Panc1 (cell line): ENCODE data around the gene TBX20.

Experiments used
- POLR2AphosphoS5 ChIP-seq: IDR thresholded peaks from 2 replicates; pipeline ENCODE4 v1.6.1; 2012; ENCODE audit warnings: mild to moderate bottlenecking, low read depth, low read length, moderate library complexity
- SIN3A ChIP-seq: IDR thresholded peaks from 2 replicates; pipeline ENCODE4 v1.6.1; 2012; ENCODE audit warnings: low read depth, mild to moderate bottlenecking, low read length, moderate library complexity, borderline replicate concordance; ENCODE audit not compliant: insufficient read depth
- TCF7L2 ChIP-seq: IDR thresholded peaks from 2 replicates; pipeline ENCODE4 v1.6.1; 2011; ENCODE audit warnings: mild to moderate bottlenecking, low read depth, low read length, inconsistent platforms
- TF ChIP-seq, protein P1 (sequence below): fragments of 450-650 bp; IDR thresholded peaks from 2 replicates; pipeline ENCODE4 v1.5.1; 2017; ENCODE audit warnings: mild to moderate bottlenecking
- TF ChIP-seq, protein P2 (sequence below), 2 experiments: IDR thresholded peaks; 2 replicates each; pipeline ENCODE4 v1.6.1; 2011 to 2012; ENCODE audit warnings: low read depth in 2 of 2, control low read depth in 1 of 2, low read length in 1 of 2, mild to moderate bottlenecking in 1 of 2, moderate library complexity in 1 of 2; ENCODE audit not compliant: insufficient read depth in 1 of 2

DNA sequence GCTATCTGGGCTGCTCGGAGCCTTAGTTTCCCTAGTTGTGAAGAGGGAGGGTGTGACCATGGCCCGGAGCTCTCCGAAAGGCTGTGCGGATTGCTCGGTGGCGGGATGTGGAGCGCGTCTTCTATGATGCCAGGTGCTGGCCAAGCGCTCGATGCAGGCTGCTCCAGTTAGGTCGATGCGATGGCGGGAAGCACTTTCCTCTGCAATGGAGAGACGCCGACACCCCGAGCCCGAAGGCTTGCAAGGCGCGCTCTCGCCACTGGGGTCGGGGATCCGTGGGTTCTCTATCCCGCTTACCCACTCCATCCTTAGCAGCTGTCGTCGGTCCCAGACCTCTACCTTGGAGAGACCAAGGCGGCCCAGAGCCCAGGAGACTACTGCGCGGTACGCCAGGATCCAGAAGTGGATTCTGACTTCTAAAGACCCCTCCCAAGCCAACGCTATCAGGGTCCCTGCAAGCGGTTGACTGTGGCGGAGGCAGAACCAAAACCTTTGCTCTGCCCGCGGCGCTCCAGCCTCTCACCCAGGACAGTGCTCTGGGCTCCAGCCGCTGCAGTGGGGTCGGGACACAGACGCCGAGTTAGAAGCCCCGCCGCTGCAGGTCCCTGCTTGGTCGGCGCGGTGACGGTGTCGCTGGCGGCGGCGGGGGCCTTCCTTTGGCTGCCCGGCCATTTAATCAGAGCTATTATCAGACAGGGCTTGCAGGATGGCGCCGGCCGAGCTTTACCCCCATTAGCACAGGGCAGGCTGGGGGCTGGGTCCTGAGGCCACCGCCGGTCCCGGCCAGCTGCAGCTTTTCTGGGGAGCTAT, 7.8 kb upstream of the TBX20 start:
- TF ChIP-seq, protein P1, sequence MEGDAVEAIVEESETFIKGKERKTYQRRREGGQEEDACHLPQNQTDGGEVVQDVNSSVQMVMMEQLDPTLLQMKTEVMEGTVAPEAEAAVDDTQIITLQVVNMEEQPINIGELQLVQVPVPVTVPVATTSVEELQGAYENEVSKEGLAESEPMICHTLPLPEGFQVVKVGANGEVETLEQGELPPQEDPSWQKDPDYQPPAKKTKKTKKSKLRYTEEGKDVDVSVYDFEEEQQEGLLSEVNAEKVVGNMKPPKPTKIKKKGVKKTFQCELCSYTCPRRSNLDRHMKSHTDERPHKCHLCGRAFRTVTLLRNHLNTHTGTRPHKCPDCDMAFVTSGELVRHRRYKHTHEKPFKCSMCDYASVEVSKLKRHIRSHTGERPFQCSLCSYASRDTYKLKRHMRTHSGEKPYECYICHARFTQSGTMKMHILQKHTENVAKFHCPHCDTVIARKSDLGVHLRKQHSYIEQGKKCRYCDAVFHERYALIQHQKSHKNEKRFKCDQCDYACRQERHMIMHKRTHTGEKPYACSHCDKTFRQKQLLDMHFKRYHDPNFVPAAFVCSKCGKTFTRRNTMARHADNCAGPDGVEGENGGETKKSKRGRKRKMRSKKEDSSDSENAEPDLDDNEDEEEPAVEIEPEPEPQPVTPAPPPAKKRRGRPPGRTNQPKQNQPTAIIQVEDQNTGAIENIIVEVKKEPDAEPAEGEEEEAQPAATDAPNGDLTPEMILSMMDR: no peak
- no peak for TF ChIP-seq POLR2AphosphoS5
- TF ChIP-seq, protein P2, sequence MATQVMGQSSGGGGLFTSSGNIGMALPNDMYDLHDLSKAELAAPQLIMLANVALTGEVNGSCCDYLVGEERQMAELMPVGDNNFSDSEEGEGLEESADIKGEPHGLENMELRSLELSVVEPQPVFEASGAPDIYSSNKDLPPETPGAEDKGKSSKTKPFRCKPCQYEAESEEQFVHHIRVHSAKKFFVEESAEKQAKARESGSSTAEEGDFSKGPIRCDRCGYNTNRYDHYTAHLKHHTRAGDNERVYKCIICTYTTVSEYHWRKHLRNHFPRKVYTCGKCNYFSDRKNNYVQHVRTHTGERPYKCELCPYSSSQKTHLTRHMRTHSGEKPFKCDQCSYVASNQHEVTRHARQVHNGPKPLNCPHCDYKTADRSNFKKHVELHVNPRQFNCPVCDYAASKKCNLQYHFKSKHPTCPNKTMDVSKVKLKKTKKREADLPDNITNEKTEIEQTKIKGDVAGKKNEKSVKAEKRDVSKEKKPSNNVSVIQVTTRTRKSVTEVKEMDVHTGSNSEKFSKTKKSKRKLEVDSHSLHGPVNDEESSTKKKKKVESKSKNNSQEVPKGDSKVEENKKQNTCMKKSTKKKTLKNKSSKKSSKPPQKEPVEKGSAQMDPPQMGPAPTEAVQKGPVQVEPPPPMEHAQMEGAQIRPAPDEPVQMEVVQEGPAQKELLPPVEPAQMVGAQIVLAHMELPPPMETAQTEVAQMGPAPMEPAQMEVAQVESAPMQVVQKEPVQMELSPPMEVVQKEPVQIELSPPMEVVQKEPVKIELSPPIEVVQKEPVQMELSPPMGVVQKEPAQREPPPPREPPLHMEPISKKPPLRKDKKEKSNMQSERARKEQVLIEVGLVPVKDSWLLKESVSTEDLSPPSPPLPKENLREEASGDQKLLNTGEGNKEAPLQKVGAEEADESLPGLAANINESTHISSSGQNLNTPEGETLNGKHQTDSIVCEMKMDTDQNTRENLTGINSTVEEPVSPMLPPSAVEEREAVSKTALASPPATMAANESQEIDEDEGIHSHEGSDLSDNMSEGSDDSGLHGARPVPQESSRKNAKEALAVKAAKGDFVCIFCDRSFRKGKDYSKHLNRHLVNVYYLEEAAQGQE (IDR thresholded peaks at IDR 0.05; ENCODE audit: insufficient read depth in 1 of 2, low read depth in 2 of 2, low read length in 1 of 2): no peak
- no peak for TF ChIP-seq TCF7L2
- no peak for TF ChIP-seq SIN3A
